HL-60 (cell line): ENCODE measurements around the gene GJD4.
A peak's percentile ranks its signal among the peaks of the same experiment; 100 is the strongest.

Experiments used
- DNase-seq, 2 experiments: peaks; one replicate each; pipeline ENCODE4 v3.0.0-alpha.2; 2010 to 2020; ENCODE audit warnings: low read depth in 1 of 2, low spot score in 1 of 2
- H3K27ac ChIP-seq: fragments of 250-450 bp; sonication (Bioruptor Pico); replicated peaks from 2 replicates; pipeline ENCODE4 v1.5.1; 2020; ENCODE audit warnings: mild to moderate bottlenecking, moderate library complexity
- H3K27me3 ChIP-seq: fragments of 250-450 bp; sonication (Bioruptor Pico); 2 replicates; pipeline ENCODE4 v1.5.1; 2021; ENCODE audit warnings: mild to moderate bottlenecking, moderate library complexity; ENCODE audit not compliant: insufficient read depth, poor library complexity, severe bottlenecking
- H3K4me3 ChIP-seq: replicated peaks from 2 replicates; pipeline ENCODE4 v1.5.1; 2011; ENCODE audit warnings: mild to moderate bottlenecking, control low read depth, low read length; ENCODE audit not compliant: insufficient read depth
- GABPA ChIP-seq: IDR thresholded peaks from 2 replicates; pipeline ENCODE4 v1.6.1; 2012; ENCODE audit warnings: low read depth
- POLR2AphosphoS5 ChIP-seq: IDR thresholded peaks from 2 replicates; pipeline ENCODE4 v1.6.1; 2012; ENCODE audit warnings: low read depth
- SPI1 ChIP-seq: IDR thresholded peaks from 2 replicates; pipeline ENCODE4 v1.6.1; 2012; ENCODE audit warnings: low read depth, mild to moderate bottlenecking, borderline replicate concordance
- TF ChIP-seq, protein P1 (sequence below): IDR thresholded peaks from 2 replicates; pipeline ENCODE4 v1.6.1; 2012; ENCODE audit warnings: low read depth; ENCODE audit not compliant: insufficient replicate concordance
- TF ChIP-seq, protein P2 (sequence below): IDR thresholded peaks from one replicate; pipeline ENCODE4 v1.5.1; 2011; ENCODE audit warnings: low read length, control low read depth, inconsistent platforms; ENCODE audit not compliant: insufficient read depth

GJD4 gene

DNA sequence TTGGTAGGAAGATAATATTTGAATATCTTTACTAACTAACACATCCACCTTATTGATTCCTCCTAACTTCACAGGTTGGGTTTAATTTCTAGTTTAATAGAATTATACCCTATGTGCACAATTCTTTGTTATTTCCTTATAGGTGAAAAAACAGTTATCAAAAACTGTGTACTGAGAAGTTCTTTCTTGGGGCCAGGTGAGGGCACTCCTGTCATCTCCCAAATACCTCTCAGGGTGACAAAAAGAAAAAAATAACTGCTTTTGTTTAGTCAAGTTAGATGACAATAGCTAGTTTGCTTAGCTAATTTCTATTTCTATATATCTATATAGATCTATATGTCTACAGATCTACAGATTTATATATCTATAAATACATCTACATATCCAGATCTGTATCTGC is 26.9 kb downstream of the GJD4 start:
- TF ChIP-seq POLR2AphosphoS5 = no peak
- TF ChIP-seq, protein P1, sequence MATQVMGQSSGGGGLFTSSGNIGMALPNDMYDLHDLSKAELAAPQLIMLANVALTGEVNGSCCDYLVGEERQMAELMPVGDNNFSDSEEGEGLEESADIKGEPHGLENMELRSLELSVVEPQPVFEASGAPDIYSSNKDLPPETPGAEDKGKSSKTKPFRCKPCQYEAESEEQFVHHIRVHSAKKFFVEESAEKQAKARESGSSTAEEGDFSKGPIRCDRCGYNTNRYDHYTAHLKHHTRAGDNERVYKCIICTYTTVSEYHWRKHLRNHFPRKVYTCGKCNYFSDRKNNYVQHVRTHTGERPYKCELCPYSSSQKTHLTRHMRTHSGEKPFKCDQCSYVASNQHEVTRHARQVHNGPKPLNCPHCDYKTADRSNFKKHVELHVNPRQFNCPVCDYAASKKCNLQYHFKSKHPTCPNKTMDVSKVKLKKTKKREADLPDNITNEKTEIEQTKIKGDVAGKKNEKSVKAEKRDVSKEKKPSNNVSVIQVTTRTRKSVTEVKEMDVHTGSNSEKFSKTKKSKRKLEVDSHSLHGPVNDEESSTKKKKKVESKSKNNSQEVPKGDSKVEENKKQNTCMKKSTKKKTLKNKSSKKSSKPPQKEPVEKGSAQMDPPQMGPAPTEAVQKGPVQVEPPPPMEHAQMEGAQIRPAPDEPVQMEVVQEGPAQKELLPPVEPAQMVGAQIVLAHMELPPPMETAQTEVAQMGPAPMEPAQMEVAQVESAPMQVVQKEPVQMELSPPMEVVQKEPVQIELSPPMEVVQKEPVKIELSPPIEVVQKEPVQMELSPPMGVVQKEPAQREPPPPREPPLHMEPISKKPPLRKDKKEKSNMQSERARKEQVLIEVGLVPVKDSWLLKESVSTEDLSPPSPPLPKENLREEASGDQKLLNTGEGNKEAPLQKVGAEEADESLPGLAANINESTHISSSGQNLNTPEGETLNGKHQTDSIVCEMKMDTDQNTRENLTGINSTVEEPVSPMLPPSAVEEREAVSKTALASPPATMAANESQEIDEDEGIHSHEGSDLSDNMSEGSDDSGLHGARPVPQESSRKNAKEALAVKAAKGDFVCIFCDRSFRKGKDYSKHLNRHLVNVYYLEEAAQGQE = no peak
- no peak for TF ChIP-seq GABPA
- TF ChIP-seq, protein P2, sequence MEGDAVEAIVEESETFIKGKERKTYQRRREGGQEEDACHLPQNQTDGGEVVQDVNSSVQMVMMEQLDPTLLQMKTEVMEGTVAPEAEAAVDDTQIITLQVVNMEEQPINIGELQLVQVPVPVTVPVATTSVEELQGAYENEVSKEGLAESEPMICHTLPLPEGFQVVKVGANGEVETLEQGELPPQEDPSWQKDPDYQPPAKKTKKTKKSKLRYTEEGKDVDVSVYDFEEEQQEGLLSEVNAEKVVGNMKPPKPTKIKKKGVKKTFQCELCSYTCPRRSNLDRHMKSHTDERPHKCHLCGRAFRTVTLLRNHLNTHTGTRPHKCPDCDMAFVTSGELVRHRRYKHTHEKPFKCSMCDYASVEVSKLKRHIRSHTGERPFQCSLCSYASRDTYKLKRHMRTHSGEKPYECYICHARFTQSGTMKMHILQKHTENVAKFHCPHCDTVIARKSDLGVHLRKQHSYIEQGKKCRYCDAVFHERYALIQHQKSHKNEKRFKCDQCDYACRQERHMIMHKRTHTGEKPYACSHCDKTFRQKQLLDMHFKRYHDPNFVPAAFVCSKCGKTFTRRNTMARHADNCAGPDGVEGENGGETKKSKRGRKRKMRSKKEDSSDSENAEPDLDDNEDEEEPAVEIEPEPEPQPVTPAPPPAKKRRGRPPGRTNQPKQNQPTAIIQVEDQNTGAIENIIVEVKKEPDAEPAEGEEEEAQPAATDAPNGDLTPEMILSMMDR = no peak
- TF ChIP-seq SPI1 = no peak
- Histone ChIP-seq H3K27ac (no peak overlapping the region), H3K27me3 (peaks cover under 1% of the 10 kb centered on the region), H3K4me3 (no peak overlapping the region)
- DNase-seq = no peak

DNA sequence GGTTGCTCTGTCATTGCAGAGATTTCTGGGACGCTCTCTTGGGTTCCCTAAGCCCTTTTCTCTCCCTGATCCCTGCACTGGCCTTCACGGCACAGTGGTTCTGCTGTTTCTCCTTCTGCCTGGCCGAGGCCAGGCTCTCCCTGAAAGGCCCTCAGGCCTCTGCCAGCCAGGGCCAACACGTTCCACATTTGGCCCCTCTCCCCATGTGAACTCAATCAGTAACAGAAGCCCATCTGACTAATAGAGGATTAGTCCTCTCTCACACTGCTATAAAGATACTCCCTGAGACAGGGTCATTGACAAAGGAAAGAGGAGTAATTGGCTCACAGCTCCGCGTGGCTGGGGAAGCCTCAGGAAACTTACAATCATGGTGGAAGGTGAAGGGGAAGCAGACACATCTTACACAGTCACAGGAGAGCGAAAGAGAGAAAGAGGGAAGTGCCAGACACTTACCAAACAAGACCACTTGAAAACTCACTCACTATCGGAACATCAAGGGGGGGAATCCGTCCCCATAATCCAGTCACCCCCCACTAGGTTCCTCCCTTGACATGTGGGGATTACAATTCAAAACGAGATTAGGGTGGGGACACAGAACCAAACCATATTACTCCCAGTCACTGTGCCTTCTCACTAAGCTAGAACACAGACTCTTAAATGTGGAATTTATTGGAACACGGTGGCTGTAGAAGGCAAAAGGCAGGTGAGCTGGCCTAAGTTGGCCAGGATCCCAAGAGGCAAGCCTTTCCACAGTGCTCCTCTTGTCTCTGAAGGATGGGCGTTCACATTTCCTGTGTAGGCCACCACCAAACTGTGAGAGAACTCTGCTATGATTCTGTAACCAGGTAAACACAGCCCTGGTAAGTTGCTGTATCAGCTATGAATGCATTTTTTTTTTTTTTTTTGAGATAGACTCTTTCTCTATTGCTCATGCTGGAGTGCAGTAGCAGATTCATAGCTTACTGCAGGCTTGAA is 28.2 kb downstream of the GJD4 start:
- H3K4me3 ChIP-seq = no peak overlapping the region
- H3K27ac ChIP-seq = no peak overlapping the region
- no peak for DNase-seq
- H3K27me3 ChIP-seq = peaks cover 10% of the 10 kb centered on the region
- TF ChIP-seq GABPA (no peak), SPI1 (peak; percentile 44; the same call in 1 of the 2 replicates)

DNA sequence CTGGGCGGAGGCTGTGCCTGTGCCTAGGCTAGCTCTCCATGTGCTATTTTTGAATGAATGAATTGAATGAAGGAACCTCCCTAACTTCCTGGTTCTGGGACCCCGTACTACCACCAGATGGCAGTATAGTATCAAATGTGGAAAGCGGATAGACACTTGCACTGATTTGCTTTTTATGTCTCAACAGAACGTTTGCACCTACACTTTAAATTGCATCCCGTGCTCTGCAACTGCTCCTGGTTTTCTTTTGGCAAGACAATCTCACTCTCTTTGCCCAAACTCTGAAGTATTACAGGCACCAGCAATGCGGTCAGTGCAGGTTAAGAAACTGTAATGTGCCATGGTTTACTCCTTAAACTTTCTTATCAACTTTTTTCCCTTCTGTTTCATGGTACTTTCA is 30.4 kb downstream of the GJD4 start:
- DNase-seq = peak; percentile 44 to 56
- H3K27me3 ChIP-seq = peaks cover 23% of the 10 kb centered on the region
- H3K27ac ChIP-seq = no peak overlapping the region
- TF ChIP-seq POLR2AphosphoS5 = no peak
- TF ChIP-seq, protein P2 = peak; percentile 75
- no peak overlapping the region for H3K4me3 ChIP-seq

DNA sequence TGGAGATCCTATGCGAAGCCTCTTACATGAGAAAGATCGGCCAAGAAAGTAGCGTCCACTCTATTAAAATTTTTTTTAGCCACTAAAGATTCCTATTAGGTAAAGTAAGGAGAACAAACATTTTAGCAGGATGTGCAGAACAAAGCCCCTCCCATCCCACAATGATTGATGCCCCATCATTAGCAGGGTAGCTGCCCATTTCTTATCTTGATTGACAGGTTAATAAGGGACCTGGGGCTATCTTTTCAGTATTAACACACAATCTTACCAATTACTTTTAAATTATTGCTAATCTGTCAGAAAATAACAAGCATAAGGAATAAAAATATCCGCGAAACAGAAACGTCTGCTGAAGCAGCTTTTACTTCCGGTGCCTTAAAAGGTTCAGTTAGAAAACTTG is 31.8 kb downstream of the GJD4 start:
- peaks cover 27% of the 10 kb centered on the region for H3K27me3 ChIP-seq
- no peak overlapping the region for H3K27ac ChIP-seq
- H3K4me3 ChIP-seq = no peak overlapping the region
- no peak for TF ChIP-seq SPI1
- TF ChIP-seq, protein P1 = no peak
- TF ChIP-seq, protein P2 = no peak
- TF ChIP-seq POLR2AphosphoS5 = no peak
- TF ChIP-seq GABPA = no peak
- DNase-seq = no peak
